COLO829 (cell line): ENCODE data around the gene BIRC3.

ENCODE experiments used
- DNase-seq: peaks from one replicate; pipeline ENCODE4 v3.0.0; 2012; ENCODE audit warnings: low spot score

Gene BIRC3

GRCh38 chr11:102375720-102376399 lies 58.6 kb downstream of the BIRC3 start:
- no peak for DNase-seq

- peak; percentile 83 for DNase-seq
Measured at GRCh38 chr11:102377891-102378290, 60.6 kb downstream of the BIRC3 start.

GRCh38 chr11:102378818-102379217 lies 61.5 kb downstream of the BIRC3 start:
- no peak for DNase-seq

GRCh38 chr11:102382384-102382783 lies 65.1 kb downstream of the BIRC3 start:
- DNase-seq = no peak

GRCh38 chr11:102383839-102384238 lies 66.6 kb downstream of the BIRC3 start:
- no peak for DNase-seq

GRCh38 chr11:102384419-102385079 lies 67.3 kb downstream of the BIRC3 start:
- DNase-seq = no peak

- DNase-seq = no peak
Measured at GRCh38 chr11:102385085-102386007, 68.1 kb downstream of the BIRC3 start.

- DNase-seq = no peak
Measured at GRCh38 chr11:102386136-102386734, 69.0 kb downstream of the BIRC3 start.

GRCh38 chr11:102387043-102387781 lies 69.9 kb downstream of the BIRC3 start:
- no peak for DNase-seq
